Choroid plexus epithelial cell (primary cell): ENCODE results near the gene FGD4.

ENCODE experiments used
- DNase-seq: peaks from one replicate; pipeline ENCODE4 v3.0.0-alpha.2; 2010; ENCODE audit warnings: low read depth
- H3K4me3 ChIP-seq: 2 replicates; pipeline ENCODE4 v1.5.1; 2011; ENCODE audit warnings: low read depth, mild to moderate bottlenecking, control low read depth, low read length, moderate library complexity
- CTCF ChIP-seq: conservative IDR thresholded peaks from 2 replicates; pipeline ENCODE4 v1.5.1; 2011; ENCODE audit warnings: low read depth, mild to moderate bottlenecking, control low read depth, inconsistent platforms, low read length, moderate library complexity

The FGD4 gene

DNA sequence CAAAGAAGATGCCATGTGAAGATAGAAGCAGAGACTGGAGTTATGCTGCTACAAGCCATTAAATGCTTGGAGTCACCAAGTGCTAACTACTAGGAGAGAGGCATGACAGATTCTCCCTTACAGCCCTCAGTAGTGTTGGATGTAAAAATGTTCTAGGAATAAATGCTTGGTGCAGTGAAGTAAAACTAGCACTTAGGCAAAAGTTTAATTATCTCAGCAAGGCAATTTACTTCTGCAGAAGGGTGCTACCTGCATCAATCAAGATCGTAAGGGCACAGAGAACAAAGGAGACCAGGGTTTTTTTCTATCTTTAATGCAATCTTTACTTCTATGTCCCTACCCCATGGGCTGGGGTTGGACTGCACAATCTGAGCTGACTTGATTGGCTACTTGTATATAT lies 270.2 kb downstream of the FGD4 start:
- H3K4me3 ChIP-seq: no peak overlapping the region
- no peak for DNase-seq
- no peak for TF ChIP-seq CTCF

DNA sequence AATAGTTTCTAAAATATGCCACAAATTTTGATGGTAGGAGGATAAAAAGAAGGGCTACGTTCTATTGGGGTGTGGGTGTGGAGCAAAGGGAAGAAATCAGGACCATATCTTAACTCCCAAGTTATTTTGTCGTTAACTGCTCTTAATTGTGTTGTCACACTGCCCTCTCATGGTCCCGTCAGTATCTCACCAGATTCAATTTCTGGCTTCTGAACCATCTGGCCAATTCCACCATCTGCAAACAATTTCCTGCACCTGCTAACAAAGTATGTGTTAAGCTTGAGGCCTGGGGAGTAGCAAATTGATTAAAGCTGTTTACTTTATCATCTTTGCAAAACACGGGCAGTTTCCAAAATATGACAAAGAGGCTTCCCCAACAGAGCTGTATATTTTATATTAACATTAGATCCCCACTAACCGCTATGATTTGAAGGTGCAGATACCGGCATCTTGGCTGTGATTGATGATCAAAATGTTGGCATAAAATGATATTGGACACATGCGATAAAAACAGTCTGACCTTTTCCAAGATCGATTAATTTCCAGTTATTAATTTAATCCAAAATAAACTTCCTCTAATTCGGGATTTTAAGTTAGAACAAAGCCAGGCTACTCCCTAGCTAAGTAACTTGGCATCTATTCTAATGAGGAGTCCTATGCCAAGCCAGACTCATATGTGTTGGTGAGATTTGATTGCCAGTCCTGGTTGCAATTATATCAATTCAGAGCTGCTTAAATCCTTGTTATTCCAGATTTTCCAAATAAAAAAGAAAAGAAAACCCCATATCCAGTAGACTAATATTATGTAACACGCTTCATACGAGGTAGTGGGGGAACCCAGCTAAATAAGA lies 272.8 kb downstream of the FGD4 start:
- peak; percentile 76 for TF ChIP-seq CTCF
- no peak overlapping the region for H3K4me3 ChIP-seq
- DNase-seq: peak; percentile 90

- DNase-seq: peak; percentile 98
- no peak for TF ChIP-seq CTCF
- H3K4me3 ChIP-seq: peak within 1 kb of the TSS; percentile 91
Observed at GRCh38 chr12:32679091-32679919, 279.9 kb downstream of the FGD4 start, which contains the start of gene DNM1L. TSS of gene DNM1L (plus strand) at chr12:32679301. CDS start at chr12:32679364, 63 bp downstream.

DNA sequence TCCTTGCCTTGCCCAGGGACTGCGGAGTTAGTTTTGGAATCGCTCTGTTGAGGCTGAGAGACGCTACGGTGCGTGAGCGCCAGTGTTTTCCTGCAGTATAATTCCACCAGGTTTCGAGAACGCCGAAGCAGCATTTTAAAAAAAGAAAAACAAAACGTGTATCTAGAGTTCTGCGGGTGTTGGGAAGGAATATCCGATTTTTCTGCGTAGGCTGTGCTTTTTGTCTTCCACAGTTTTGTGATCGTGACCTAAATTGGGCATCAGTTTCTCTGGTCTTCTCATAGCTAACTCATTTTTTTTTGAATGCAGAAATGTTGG lies 280.5 kb downstream of the FGD4 start:
- no peak for DNase-seq
- TF ChIP-seq CTCF: no peak
- H3K4me3 ChIP-seq: peak overlapping the region; percentile 91

- TF ChIP-seq CTCF: no peak
- peak overlapping the region; percentile 91 for H3K4me3 ChIP-seq
- no peak for DNase-seq
Observed at GRCh38 chr12:32680787-32681186, 281.4 kb downstream of the FGD4 start.

- no peak overlapping the region for H3K4me3 ChIP-seq
- no peak for DNase-seq
- no peak for TF ChIP-seq CTCF
Observed at GRCh38 chr12:32681272-32681671, 281.9 kb downstream of the FGD4 start.
